ENCODE data around the gene SCMH1.

DNA sequence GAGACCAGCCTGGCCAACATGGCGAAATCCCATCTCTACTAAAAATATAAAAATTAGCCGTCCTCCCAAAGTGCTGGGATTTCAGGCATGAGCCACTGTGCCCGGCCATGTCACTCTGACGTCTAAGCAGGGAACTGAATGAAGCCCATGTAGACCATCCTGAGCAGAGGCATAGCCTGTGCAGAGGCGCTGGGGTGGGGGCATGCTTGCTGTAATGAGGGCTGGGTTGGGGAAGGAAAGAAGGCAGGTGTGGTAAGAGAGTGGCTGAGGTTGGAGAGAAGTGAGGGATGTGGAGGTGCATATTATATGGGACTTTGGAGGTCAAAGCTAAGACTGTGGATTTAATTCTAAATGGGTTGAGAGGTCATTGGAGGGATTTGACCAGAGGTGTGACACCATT, 47.1 kb upstream of the SCMH1 start:
- TF ChIP-seq, protein P1, sequence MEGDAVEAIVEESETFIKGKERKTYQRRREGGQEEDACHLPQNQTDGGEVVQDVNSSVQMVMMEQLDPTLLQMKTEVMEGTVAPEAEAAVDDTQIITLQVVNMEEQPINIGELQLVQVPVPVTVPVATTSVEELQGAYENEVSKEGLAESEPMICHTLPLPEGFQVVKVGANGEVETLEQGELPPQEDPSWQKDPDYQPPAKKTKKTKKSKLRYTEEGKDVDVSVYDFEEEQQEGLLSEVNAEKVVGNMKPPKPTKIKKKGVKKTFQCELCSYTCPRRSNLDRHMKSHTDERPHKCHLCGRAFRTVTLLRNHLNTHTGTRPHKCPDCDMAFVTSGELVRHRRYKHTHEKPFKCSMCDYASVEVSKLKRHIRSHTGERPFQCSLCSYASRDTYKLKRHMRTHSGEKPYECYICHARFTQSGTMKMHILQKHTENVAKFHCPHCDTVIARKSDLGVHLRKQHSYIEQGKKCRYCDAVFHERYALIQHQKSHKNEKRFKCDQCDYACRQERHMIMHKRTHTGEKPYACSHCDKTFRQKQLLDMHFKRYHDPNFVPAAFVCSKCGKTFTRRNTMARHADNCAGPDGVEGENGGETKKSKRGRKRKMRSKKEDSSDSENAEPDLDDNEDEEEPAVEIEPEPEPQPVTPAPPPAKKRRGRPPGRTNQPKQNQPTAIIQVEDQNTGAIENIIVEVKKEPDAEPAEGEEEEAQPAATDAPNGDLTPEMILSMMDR (IDR thresholded peaks at IDR 0.05): no peak
- TF ChIP-seq POLR2A (IDR thresholded peaks at IDR 0.05): no peak
